ENCODE data around the gene ITGA8. TPM values are rescaled to one million over a fixed set of nuclear protein-coding genes. Genes with fewer than 3 reads are reported as not detected.
"Not testable (repeated sequence)": the region's sequence is repeated elsewhere in the genome, so short reads cannot be mapped to it uniquely, and the experiment has no call there.

The ITGA8 gene
- polyA plus RNA-seq, 1 donor = 7.3 TPM

DNA sequence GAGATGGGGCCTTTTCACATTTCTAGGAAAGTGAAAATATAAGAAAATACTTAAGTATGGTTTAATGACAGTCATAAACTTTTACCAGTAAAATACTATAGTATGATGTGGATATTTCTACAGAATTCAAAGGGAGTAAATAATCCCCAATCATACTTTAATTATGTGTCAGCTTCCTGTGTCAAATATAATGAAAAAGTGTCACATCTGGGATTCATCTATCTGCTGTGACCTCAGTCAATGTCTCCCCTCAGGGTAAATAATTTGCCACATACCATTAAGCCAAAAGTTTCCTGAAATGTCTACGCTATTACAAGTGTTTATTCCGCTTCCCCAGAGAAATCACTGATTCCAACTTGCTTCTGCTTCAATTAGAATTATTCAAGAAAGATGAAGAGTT lies 110.5 kb downstream of the ITGA8 start:
- no peak for DNase-seq (ENCODE audit: low read depth)

- no peak for DNase-seq (ENCODE audit: low read depth)
Measured at GRCh38 chr10:15606377-15606776, 113.3 kb downstream of the ITGA8 start.

DNA sequence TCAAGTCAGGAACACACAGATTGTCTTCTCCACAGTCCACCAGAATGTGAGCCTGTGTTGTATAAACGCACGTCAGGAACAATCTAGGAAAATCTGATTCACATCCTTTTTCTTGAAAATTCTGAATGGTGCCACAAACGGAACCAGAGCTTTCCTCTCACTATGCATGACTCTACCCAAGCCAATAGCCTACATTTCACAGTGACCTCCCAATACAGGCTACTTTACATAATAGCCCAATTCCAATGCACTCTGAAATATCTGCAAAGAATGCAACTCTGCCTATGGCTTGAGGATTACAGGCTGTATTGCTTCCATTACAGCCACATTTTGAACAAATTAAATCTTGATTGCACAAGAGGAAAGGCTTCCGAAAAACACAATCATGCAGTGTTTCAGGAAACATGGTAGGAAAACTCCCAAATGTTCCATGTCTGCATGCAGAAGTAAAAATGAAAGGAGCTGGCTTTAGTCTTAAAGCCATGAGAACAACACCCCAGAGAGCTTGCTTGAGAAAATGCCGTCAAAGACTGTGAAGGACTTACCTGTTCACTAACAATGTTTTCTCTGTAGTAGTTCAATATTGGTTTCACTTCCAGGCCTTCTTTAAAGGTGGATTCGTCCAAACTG lies 113.9 kb downstream of the ITGA8 start:
- DNase-seq (ENCODE audit: low read depth) = no peak

DNA sequence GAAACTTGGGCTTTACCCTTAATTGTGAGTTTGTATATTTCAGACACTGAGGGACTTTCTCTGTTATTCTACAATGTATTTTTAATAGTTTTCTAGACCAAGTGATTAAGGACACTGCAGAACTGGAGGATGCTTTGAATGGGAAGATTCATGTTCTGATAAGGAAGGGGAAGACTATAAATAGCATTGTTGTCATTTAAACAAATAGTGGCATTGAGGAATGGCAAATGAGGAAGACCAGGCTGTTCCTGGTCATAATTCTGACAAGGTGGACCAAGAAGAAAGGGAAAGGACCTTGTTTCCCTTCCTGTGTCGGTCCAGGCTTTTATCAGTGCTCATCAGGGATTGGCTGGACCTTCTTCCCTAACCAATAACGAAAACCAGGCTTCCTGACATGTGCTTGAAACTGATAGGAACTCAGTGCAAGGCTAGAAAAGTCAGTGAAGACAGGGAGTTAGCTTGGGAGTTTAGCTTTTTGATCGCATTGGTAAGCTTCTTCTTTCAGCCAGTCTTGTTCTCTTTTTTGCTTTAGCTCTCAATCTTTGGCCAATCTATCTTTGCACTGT lies 116.2 kb downstream of the ITGA8 start:
- DNase-seq (ENCODE audit: low read depth) = no peak

DNA sequence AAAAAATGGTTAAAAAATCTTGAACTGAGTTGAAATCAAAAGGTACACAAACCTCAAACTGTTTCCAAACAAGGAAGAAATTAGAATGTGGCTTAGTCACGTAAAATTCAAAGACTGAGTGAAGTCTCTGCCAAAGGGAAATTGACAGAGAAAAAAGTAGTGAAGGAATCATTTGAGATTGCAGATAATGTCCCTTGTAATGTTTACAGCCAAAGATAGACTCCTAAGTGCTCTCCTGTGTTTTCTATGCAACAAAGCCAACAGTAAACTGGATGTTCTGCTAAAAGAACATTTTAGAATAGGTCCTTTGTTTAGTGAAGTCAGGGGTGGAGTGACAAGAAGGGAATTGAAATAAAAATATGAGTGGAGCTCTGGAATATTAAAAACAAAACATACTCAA lies 117.9 kb downstream of the ITGA8 start:
- DNase-seq (ENCODE audit: low read depth) = no peak

DNA sequence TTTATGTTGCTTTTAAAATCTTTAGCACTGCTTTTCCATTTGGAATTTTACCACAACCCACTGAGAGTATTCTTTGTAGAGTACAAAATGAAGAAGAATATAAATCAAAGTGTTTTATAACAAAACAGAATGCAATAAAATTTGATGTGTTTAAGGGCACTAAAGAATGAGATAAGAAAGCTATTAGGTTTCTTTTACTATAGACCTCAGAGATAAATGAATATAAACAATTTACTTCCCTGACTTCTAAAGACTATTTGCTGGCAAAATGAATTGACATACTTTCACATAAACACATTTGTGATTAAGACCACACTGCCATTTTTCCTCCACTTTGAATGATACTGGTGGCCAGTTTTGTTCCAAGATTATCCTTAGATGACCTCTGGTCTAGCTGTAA lies 124.5 kb downstream of the ITGA8 start:
- no peak for DNase-seq (ENCODE audit: low read depth)

DNA sequence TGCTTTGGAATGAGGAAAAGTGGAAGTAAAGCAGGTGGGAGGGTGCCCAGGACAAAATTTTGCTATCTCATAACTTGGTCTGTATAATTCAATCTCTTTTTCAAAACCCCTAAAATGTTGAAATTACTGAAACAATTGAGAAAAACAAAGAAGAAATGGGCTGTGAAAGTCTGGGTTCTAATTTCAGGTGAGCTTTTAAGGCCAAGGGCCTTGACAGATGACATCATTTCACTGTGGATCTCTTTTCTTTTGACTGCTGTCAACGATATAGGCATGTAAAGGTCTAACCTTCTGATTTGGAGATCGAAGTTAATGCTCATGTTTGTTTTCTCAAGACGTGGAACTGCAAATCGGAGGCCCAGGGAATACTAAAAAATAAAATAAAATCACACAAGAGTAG lies 127.8 kb downstream of the ITGA8 start:
- DNase-seq (ENCODE audit: low read depth) = no peak

- no peak for DNase-seq (ENCODE audit: low read depth)
Measured at GRCh38 chr10:15591431-15591830, 128.3 kb downstream of the ITGA8 start.

GRCh38 chr10:15588635-15589508 lies 130.8 kb downstream of the ITGA8 start:
- no peak for DNase-seq (ENCODE audit: low read depth)

GRCh38 chr10:15588151-15588550 lies 131.6 kb downstream of the ITGA8 start:
- DNase-seq (ENCODE audit: low read depth) = no peak

DNA sequence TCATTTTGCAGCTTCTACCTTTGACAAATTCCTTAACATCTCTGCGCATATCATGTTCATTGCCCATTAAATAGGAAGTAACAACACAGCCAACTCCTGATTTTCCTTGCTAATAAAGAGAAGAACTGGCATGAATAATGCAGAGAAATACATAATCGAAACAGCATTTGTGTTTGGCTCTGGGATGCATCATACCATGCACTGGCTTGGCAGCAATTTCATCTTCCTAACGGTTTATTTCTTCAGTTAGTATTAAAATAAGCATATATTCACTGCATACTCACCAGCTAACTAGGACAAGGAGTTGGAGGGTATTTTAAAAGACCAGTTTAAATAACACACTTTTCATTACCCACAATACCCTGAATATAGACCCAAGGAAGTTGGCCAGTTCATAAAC lies 132.5 kb downstream of the ITGA8 start:
- DNase-seq (ENCODE audit: low read depth) = no peak

- no peak for DNase-seq (ENCODE audit: low read depth)
Measured at GRCh38 chr10:15585303-15585715, 134.4 kb downstream of the ITGA8 start.

DNA sequence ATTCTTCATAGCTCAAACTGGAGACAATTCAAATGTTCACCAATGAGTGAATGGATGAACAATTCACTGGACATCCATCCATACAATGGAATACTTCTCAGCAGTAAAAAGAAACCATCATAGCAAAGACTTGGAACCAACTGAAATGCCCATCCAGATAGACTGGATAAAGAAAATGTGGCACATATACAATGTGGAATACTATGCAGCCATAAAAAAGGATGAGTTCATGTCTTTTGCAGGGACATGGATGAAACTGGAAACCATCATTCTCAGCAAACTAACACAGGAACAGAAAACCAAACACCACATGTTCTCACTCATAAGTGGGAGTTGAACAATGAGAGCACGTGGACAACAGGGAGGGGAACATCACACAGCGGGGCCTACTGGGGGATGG lies 136.8 kb downstream of the ITGA8 start:
- DNase-seq (ENCODE audit: low read depth) = not testable (repeated sequence)

GRCh38 chr10:15579605-15580004 lies 140.1 kb downstream of the ITGA8 start:
- no peak for DNase-seq (ENCODE audit: low read depth)

- DNase-seq (ENCODE audit: low read depth) = no peak
Measured at GRCh38 chr10:15572531-15573045, 147.1 kb downstream of the ITGA8 start.

DNA sequence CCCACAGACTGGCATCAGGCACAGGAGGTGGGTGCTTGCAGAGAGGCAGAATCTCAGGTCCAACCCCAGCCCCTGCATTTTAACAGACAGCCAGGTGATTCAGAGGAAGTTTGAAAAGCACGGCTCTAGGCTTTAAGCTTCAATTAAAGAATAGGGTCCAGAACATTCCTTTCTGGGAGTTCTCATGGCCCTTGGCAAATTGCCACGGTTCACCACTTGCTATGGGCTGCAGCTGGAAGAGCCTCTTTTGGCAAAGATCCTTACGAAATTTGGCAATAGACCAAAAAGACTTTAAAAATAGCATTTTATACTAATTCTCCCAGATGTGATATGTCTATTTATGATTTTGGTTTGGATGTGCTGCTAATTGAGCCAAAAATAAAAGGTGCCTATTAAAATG lies 148.1 kb downstream of the ITGA8 start:
- peak; percentile 16 for DNase-seq (ENCODE audit: low read depth)

- DNase-seq (ENCODE audit: low read depth) = no peak
Measured at GRCh38 chr10:15570738-15571339, 148.9 kb downstream of the ITGA8 start.

GRCh38 chr10:15567952-15568351 lies 151.8 kb downstream of the ITGA8 start:
- DNase-seq (ENCODE audit: low read depth) = no peak

DNA sequence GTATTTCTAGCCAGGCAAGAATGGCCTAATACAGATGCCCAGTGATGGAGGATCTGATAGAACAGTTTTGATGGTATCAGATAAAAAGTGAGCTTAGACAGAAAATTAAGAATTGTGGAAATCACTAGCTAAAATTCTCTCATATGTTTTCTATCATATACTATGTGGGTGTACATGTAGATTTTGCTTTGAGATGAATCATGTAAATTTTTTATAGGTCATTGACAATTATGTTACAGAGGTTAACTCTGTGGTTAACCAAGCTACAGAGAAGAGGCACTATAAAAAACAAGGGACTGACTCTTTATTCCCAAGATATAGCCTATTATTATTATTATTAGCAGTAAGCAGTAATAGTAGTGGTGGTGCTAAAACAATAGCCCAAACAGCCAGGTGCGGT lies 156.5 kb downstream of the ITGA8 start:
- no peak for DNase-seq (ENCODE audit: low read depth)

DNA sequence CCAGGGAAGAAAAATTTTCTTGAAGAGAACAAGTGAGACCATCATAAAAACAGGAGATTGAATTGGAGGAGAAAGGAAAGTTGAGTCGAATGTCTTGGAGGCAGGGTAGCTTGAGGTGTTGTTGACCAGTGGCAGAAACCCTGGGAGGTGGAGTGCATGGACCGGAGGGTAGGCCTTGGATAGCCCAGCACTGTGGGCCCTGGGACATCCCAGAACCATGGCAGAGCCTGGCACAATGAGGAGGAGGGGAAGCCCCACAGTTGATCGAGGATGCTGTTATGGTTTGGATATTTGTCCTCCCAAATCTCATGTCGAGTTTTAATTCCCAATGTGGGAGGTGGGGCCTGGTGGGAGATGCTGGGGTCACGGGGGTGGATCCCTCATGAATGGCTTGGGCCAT lies 157.1 kb downstream of the ITGA8 start:
- no peak for DNase-seq (ENCODE audit: low read depth)

DNA sequence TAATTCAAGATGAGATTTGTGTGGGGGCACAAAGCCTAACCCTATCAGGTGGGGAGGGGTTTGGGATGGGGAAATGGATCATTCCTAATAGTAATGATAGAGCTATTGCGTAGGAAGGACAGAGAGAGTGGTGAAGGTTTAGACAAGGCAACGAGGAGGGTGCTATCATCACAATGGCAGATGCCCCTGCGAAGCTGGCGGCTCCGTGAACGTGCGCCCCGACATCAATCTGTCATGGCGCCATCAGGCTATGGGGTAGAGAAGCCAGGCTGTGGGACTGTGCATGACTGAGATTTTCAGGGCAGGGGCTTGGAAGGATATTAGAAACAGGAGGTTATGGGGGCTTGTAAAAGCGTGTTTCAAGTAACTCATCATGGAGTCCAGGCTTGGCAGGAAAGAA lies 157.6 kb downstream of the ITGA8 start:
- no peak for DNase-seq (ENCODE audit: low read depth)

DNA sequence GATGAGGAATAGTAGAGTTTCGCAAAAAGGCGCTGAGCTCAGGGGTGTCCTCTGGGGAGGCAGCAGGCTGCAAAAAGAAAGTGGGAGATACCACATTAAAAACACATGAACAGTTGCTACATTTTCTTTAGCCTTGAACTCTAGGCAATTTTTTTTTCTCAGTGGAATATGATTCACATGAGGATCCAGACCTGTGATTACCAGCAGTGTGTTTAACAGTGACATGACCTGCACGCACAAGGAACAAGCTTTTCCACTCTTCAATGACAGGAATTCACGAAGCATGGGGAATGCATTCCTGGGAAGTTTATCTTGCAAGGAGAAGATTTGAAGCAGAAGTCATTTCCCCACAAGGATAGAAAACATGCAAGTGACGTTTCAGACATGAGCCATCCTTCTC lies 161.6 kb downstream of the ITGA8 start:
- DNase-seq (ENCODE audit: low read depth) = no peak
